Stimulated activated CD4-positive, alpha-beta T cell treated with anti-CD3 and anti-CD28 coated beads, TNF-alpha, amount 100 ng/mL, for 48 hours (primary cell): ENCODE results near the gene ALDH7A1.
"Not testable (repeated sequence)": the region's sequence is repeated elsewhere in the genome, so short reads cannot be mapped to it uniquely, and the experiment has no call there.

Experiments
- DNase-seq, 3 donors: peaks; one replicate each; pipeline ENCODE4 v3.0.0-alpha.2; 2020; ENCODE audit warnings: low read depth in 3 of 3

ALDH7A1 gene

GRCh38 chr5:126535856-126536545 lies 59.0 kb downstream of the ALDH7A1 start:
- no peak for DNase-seq

DNA sequence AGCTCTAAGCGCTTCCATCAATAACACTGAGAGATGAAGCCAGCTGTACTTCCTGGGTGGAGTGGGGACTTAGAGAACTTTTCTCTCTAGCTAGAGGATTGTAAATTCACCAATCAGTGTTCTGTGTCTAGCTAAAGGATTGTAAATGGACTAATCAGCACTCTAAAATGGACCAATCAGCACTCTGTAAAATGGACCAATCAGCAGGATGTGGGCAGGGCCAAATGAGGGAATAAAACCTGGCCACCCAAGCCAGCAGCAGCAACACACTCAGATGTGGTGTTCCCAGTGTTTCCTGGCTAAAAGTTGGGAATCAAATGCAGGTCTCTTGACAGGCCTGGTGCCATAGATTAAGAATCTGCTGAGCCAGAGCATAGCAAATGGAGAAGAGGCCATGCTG lies 60.5 kb downstream of the ALDH7A1 start:
- no peak for DNase-seq

DNA sequence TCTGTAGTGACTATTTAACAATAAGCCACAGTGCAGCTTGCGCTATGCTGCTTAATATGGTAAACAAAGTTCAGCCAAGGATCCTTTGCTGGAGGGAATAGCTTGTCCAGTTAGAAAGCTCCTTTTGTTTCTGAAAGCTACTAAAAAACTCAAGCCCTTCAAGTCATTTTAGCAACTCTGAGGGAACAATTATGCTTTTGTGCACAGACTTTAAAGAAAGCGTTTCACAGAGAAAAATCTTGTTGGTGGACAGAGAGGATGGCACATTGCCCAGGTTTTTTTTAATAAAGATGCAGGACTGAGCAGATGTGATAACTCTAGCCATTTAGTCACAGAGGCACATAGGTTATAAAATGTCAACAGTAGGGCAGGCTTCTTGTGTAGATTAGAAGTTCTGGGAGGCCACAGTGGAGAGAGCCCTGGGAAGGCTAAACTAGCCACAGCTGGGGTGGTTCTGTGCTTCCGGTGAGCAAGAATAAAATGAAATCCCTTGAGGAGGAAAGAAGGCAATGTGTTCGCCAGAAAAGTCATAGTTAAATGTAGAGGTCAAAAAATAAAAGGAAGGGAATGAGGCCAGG lies 63.4 kb downstream of the ALDH7A1 start:
- no peak for DNase-seq

DNA sequence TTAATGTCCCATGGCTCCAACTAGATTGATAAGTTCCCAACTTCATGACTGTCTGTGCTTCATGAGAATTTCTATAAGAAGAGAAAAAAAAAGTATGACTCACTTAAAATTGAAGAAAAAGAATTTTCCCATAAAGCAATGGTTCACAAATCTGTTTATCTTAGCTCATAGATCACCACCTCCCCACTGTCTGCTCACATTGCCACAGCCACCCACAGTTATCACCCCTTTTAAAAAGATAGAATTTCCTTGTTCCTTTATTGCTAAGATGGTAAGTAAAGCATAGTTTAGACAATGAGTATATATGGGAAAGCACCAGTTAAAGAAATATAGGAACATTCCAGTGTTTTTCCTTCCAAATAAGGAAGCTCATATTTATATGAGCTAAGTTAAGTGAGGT lies 67.1 kb downstream of the ALDH7A1 start:
- DNase-seq = no peak

- no peak for DNase-seq
Measured at GRCh38 chr5:126527158-126527557, 67.9 kb downstream of the ALDH7A1 start.

GRCh38 chr5:126526493-126526892 lies 68.5 kb downstream of the ALDH7A1 start:
- DNase-seq = no peak

DNA sequence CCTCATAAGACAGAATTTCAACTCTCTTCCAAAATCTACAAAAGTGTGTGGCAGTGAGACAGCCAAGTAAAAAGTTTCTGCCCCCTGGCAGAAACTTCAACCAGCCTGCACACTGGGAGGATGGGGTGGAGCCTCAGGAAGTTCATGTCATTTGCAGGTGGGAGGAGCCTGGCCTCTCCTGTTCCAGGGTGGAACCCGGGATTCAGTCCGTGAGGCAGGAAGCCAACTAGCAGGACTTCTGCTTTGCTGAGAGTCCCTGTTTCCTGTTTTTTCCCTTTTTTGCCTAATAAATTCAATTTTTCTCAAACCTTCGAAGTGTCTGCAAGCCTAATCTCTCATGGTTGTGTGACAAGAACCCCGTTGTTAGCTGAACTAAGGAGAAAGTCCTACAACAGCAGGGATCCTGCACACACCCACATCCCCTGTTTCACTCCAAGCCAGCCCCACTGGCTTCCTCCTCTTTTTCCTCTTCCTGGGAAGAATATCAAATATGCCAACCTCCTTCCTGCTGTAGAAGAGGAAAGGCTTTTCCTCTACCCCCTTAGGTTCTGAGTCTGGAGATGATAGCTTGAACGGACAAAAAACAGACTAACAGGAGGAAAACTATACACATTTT lies 69.3 kb downstream of the ALDH7A1 start:
- no peak for DNase-seq

- no peak for DNase-seq
Measured at GRCh38 chr5:126523818-126524510, 71.1 kb downstream of the ALDH7A1 start.

DNA sequence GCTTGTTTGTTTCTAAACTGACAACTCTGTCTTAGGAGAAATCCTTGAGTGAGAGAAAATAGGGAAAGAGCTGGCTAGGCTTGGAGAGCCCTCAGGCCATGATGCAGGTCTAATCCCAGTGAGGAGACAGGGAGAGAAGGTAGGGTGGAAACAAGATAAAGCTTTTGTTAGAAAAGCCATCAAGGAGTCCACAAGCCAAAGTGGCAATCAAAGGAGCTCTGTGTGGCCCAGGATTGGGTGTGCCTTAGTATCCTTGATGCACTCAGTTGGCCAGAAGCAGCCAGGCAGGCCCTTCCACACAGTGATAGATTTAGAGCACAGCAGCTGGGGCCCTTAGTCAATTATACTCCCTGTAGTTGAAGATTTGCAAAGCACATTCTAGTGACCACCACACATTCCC lies 73.9 kb downstream of the ALDH7A1 start:
- DNase-seq = no peak

- DNase-seq = no peak
Measured at GRCh38 chr5:126520593-126520953, 74.4 kb downstream of the ALDH7A1 start.

GRCh38 chr5:126519637-126520592 lies 75.1 kb downstream of the ALDH7A1 start:
- no peak for DNase-seq

DNA sequence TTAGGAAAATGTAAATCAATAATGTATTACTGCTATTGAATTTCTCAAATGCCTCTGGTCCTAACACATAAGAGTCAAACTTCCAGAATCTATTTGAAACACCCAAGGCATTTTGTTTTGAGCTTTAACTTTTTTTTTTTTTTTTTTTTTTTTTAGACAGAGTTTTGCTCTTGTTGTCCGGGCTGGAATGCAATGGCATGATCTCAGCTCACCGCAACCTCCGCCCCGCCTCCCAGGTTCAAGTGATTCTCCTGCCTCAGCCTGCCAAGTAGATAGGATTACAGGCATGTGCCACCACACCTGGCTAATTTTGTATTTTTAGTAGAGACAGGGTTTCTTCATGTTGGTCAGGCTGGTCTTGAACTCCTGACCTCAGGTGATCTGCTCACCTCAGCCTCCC lies 75.8 kb downstream of the ALDH7A1 start:
- not testable (repeated sequence) for DNase-seq

GRCh38 chr5:126516852-126517251 lies 78.2 kb downstream of the ALDH7A1 start:
- DNase-seq = no peak

- DNase-seq = no peak
Measured at GRCh38 chr5:126516133-126516532, 78.9 kb downstream of the ALDH7A1 start.

- DNase-seq = no peak
Measured at GRCh38 chr5:126515337-126515736, 79.7 kb downstream of the ALDH7A1 start.

DNA sequence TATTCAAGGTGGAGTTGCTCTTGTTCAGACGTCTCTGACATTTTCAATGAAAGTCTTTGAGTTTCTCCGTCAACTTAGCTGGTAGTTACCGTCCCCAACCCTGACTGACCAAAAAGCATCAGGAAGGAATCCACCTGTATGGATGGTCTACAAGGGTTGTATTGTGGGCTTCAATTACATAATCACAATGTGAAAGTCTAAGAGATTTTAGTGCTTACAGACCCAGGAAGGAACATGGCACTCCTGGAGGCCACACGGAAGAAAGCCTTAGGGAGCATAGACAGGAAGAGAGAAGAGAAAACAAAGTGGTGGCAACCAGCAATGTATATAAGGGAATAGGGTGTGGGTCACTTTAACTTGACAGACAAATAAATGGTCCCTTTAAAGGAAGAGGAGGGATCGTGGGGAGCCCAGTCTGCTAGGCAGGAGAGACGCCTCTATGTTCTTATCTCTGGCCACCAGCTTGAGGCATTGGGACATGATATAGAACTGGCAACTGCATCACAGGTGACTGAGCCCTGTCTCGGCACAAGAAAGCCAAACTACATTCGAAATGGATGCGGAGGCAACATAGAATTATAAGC lies 80.4 kb downstream of the ALDH7A1 start:
- DNase-seq = no peak

DNA sequence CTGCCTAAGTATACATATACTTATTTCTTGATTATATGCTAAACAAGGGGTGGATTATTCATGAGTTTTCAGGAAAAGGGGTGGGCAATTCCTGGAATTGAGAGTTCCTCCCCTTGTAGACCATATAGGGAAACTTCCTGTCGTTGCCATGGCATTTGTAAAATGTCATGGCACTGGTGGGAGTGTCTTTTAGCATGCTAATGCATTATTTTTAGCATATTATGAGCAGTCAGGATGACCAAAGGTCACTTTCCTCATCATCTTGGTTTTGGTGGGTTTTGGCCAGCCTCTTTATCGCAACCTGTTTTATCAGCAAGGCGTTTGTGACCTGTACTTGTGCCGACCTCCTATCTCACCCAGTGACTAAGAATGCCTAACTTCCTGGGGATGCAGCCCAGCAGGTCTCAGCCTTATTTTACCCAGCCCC lies 80.9 kb downstream of the ALDH7A1 start:
- no peak for DNase-seq

- no peak for DNase-seq
Measured at GRCh38 chr5:126513703-126514102, 81.3 kb downstream of the ALDH7A1 start.

- no peak for DNase-seq
Measured at GRCh38 chr5:126513302-126513701, 81.7 kb downstream of the ALDH7A1 start.

DNA sequence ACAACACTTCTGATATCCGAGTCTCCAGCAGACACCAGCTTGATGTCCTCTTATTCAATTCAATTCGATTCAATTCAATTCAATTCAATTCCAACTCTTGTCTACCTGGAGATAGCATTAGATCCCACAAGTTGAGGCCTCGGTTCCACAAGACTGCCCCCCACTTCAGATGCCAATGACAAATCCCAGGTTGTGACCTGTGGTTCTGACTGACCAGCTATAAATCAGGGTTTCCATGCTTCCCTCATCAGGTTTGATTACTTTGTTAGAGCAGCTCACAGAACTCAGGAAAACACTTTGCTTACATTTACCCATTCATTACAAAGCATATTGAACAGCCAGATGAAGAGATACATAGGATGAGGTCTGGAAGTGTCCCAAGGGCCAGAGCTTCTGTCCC lies 82.6 kb downstream of the ALDH7A1 start:
- DNase-seq = no peak

DNA sequence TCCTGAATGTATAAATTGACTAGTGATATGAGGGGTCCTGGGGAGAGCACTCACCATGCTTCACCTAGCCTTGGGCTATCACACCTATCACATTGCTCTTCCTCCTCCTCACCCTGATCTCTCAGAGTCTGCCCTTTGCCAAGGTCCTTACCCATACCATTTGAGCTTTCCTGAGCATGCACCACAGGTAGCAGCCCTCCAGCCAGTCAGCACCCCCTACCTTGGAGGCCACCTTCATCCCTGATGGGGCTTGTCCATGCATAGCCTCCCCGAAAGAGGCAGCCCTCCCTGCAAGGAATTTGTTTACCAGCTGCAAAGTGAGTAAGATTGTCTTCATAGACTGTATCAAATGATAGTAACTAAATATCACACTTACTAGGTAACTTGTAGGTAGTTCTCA lies 83.1 kb downstream of the ALDH7A1 start:
- no peak for DNase-seq
